ENCODE results near the gene BRPF1. TPM values are rescaled to one million over a fixed set of nuclear protein-coding genes. Genes with fewer than 3 reads are reported as not detected.

Gene BRPF1
- total RNA-seq, 1 donor from 2014 or later, result 19.5 TPM

DNA sequence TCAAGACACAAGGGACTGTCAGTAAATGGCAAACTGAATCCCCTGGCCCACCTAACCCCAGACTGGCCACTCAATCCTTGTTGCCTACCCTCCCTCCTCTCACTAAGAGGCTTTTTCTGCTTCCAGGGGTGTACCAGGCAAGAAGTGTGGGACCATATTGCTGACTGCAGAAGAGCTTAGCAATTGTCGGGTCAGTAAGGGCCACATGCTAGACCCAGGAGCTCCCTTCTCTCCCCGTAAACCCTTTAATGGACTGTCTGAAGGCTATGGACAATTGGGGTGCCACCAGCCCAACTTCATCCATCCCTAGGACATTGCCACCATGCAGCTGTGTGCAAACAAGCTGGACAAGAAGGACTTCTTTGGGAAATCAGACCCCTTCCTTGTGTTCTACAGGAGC, 19.1 kb upstream of the BRPF1 start:
- no peak overlapping the region for H3K4me2 ChIP-seq (ENCODE audit: low read length)
- no peaks in the 10 kb centered on the region for H3K4me1 Mint-ChIP-seq (ENCODE audit: low read depth, unreplicated experiment)
- H3K9me3 Mint-ChIP-seq (ENCODE audit: unreplicated experiment), result peaks cover 8% of the 10 kb centered on the region
- H3K27me3 Mint-ChIP-seq (ENCODE audit: low read depth, unreplicated experiment), result peaks cover 30% of the 10 kb centered on the region
- H3K27ac ChIP-seq (ENCODE audit: low read depth, low read length), result no peak overlapping the region
- H3K9ac ChIP-seq (ENCODE audit: low read length), result no peak overlapping the region
- no peak overlapping the region for H2AFZ ChIP-seq (ENCODE audit: low read depth, low read length)
- no peaks in the 10 kb centered on the region for H3K9me3 ChIP-seq (ENCODE audit: insufficient read depth, low read depth, low read length)
- H4K20me1 ChIP-seq (ENCODE audit: insufficient read depth, low read length), result no peaks in the 10 kb centered on the region
- TF ChIP-seq, protein P1, sequence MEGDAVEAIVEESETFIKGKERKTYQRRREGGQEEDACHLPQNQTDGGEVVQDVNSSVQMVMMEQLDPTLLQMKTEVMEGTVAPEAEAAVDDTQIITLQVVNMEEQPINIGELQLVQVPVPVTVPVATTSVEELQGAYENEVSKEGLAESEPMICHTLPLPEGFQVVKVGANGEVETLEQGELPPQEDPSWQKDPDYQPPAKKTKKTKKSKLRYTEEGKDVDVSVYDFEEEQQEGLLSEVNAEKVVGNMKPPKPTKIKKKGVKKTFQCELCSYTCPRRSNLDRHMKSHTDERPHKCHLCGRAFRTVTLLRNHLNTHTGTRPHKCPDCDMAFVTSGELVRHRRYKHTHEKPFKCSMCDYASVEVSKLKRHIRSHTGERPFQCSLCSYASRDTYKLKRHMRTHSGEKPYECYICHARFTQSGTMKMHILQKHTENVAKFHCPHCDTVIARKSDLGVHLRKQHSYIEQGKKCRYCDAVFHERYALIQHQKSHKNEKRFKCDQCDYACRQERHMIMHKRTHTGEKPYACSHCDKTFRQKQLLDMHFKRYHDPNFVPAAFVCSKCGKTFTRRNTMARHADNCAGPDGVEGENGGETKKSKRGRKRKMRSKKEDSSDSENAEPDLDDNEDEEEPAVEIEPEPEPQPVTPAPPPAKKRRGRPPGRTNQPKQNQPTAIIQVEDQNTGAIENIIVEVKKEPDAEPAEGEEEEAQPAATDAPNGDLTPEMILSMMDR (IDR thresholded peaks at IDR 0.05; ENCODE audit: insufficient read depth, low read depth, low read length), result no peak
- no peak for TF ChIP-seq EZH2 (IDR thresholded peaks at IDR 0.05; ENCODE audit: insufficient read depth, low read length)
- FAIRE-seq (no peak), DNase-seq (ENCODE audit: low read depth) (no peak)
- no peak overlapping the region for H3K4me3 Mint-ChIP-seq (ENCODE audit: unreplicated experiment)
- H3K27me3 ChIP-seq (ENCODE audit: insufficient read depth, low read length), result no peaks in the 10 kb centered on the region
- no peak overlapping the region for H3K4me3 ChIP-seq (ENCODE audit: insufficient read depth, low read depth, low read length)
- no peak overlapping the region for H3K27ac Mint-ChIP-seq (ENCODE audit: unreplicated experiment)
- peaks cover 3% of the 10 kb centered on the region for H3K4me1 ChIP-seq (ENCODE audit: insufficient read depth, low read length)
- no peaks in the 10 kb centered on the region for H3K36me3 ChIP-seq (ENCODE audit: insufficient read depth, low read length)
- no peaks in the 10 kb centered on the region for H3K79me2 ChIP-seq (ENCODE audit: insufficient read depth, low read length)
- H3K36me3 Mint-ChIP-seq (ENCODE audit: low read depth, unreplicated experiment), result peaks cover 2% of the 10 kb centered on the region

DNA sequence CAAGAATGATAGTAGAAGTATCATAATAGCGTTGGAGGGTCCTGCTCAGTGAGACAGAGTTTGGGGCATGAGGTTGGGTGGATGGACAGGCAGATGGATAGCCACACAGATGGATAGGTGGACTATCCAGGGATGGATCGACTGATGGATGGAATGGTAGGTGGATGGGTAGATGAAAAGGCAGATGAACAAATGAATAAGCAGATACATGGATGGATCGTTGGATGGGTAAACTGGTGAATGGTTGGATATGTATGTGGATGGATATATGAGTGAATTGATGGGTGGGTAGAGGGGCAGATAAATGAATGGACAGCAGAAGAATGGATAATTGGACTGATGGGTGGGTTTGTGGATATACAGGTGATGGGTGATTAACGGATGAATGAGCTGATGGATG, 18.4 kb upstream of the BRPF1 start:
- FAIRE-seq (no peak), DNase-seq (ENCODE audit: low read depth) (no peak)
- Mint-ChIP-seq H3K4me3 (ENCODE audit: unreplicated experiment) (no peak overlapping the region), H3K27me3 (ENCODE audit: low read depth, unreplicated experiment) (peaks cover 27% of the 10 kb centered on the region), H3K36me3 (ENCODE audit: low read depth, unreplicated experiment) (peaks cover 2% of the 10 kb centered on the region), H3K4me1 (ENCODE audit: low read depth, unreplicated experiment) (no peaks in the 10 kb centered on the region), H3K27ac (ENCODE audit: unreplicated experiment) (no peak overlapping the region), H3K9me3 (ENCODE audit: unreplicated experiment) (peaks cover 8% of the 10 kb centered on the region)
- TF ChIP-seq, protein P1 (IDR thresholded peaks at IDR 0.05; ENCODE audit: insufficient read depth, low read depth, low read length), result no peak
- TF ChIP-seq EZH2 (IDR thresholded peaks at IDR 0.05; ENCODE audit: insufficient read depth, low read length), result no peak
- no peak overlapping the region for H3K4me3 ChIP-seq (ENCODE audit: insufficient read depth, low read depth, low read length)
- no peak overlapping the region for H3K9ac ChIP-seq (ENCODE audit: low read length)
- no peaks in the 10 kb centered on the region for H4K20me1 ChIP-seq (ENCODE audit: insufficient read depth, low read length)
- H3K4me2 ChIP-seq (ENCODE audit: low read length), result no peak overlapping the region
- H3K4me1 ChIP-seq (ENCODE audit: insufficient read depth, low read length), result peaks cover 3% of the 10 kb centered on the region
- no peaks in the 10 kb centered on the region for H3K27me3 ChIP-seq (ENCODE audit: insufficient read depth, low read length)
- no peaks in the 10 kb centered on the region for H3K36me3 ChIP-seq (ENCODE audit: insufficient read depth, low read length)
- no peaks in the 10 kb centered on the region for H3K9me3 ChIP-seq (ENCODE audit: insufficient read depth, low read depth, low read length)
- no peaks in the 10 kb centered on the region for H3K79me2 ChIP-seq (ENCODE audit: insufficient read depth, low read length)
- H3K27ac ChIP-seq (ENCODE audit: low read depth, low read length), result no peak overlapping the region
- no peak overlapping the region for H2AFZ ChIP-seq (ENCODE audit: low read depth, low read length)

DNA sequence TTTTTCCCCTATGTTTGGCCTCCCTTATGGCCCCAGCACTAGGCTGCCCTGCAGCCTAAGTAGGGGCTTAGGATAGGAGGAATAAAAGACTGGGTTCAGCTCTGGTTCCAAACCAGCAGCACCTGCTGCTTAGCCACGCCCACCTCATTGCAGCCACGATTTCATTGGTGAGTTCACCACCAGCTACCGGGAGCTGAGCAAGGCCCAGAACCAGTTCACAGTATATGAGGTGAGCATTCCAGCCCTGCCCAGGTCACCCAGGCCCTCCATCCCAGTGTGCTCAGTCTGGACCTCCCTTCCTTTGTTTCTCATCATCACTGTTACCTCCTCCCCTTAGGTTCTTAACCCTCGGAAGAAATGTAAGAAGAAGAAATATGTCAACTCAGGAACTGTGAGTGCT, 16.4 kb upstream of the BRPF1 start:
- no peaks in the 10 kb centered on the region for H3K4me1 Mint-ChIP-seq (ENCODE audit: low read depth, unreplicated experiment)
- Histone ChIP-seq H2AFZ (ENCODE audit: low read depth, low read length) (no peak overlapping the region), H3K36me3 (ENCODE audit: insufficient read depth, low read length) (no peaks in the 10 kb centered on the region), H3K79me2 (ENCODE audit: insufficient read depth, low read length) (no peaks in the 10 kb centered on the region), H3K4me3 (ENCODE audit: insufficient read depth, low read depth, low read length) (no peak overlapping the region), H3K9me3 (ENCODE audit: insufficient read depth, low read depth, low read length) (no peaks in the 10 kb centered on the region), H3K9ac (ENCODE audit: low read length) (no peak overlapping the region), H4K20me1 (ENCODE audit: insufficient read depth, low read length) (no peaks in the 10 kb centered on the region), H3K4me2 (ENCODE audit: low read length) (no peak overlapping the region), H3K27me3 (ENCODE audit: insufficient read depth, low read length) (no peaks in the 10 kb centered on the region), H3K4me1 (ENCODE audit: insufficient read depth, low read length) (peaks cover 3% of the 10 kb centered on the region), H3K27ac (ENCODE audit: low read depth, low read length) (no peak overlapping the region)
- H3K9me3 Mint-ChIP-seq (ENCODE audit: unreplicated experiment), result peaks cover 6% of the 10 kb centered on the region
- FAIRE-seq (no peak), DNase-seq (ENCODE audit: low read depth) (no peak)
- H3K27ac Mint-ChIP-seq (ENCODE audit: unreplicated experiment), result no peak overlapping the region
- TF ChIP-seq, protein P1 (IDR thresholded peaks at IDR 0.05; ENCODE audit: insufficient read depth, low read depth, low read length), result no peak
- TF ChIP-seq EZH2 (IDR thresholded peaks at IDR 0.05; ENCODE audit: insufficient read depth, low read length), result no peak
- peaks cover 24% of the 10 kb centered on the region for H3K27me3 Mint-ChIP-seq (ENCODE audit: low read depth, unreplicated experiment)
- H3K36me3 Mint-ChIP-seq (ENCODE audit: low read depth, unreplicated experiment), result peaks cover 2% of the 10 kb centered on the region
- no peak overlapping the region for H3K4me3 Mint-ChIP-seq (ENCODE audit: unreplicated experiment)

Data from astrocyte (in vitro differentiated cells and primary cell).